ENCODE data around the gene ZNF837. TPM values are rescaled to one million over a fixed set of nuclear protein-coding genes. Genes with fewer than 3 reads are reported as not detected.
"Not testable (repeated sequence)": the region's sequence is repeated elsewhere in the genome, so short reads cannot be mapped to it uniquely, and the experiment has no call there.

Gene ZNF837
- total RNA-seq (2014; rRNA removed; shearing (Covaris generic)), result 4.2 and 5.0 TPM in 2 replicates

- DNase-seq (ENCODE audit: low read depth), result peak; percentile 100
Measured at GRCh38 chr19:58380662-58381459, at the start of gene ZNF837. ZNF837 (minus strand) TSS chr19:58381030; CDS start chr19:58369332, 11,698 bp downstream.

- DNase-seq (ENCODE audit: low read depth), result no peak
Measured at GRCh38 chr19:58429745-58430144, 48.9 kb upstream of the ZNF837 start.

- no peak for DNase-seq (ENCODE audit: low read depth)
Measured at GRCh38 chr19:58428617-58429016, 47.8 kb upstream of the ZNF837 start.

- DNase-seq (ENCODE audit: low read depth), result no peak
Measured at GRCh38 chr19:58417071-58417470, 36.2 kb upstream of the ZNF837 start.

GRCh38 chr19:58416604-58417003 is 35.8 kb upstream of the ZNF837 start:
- no peak for DNase-seq (ENCODE audit: low read depth)

- peak; percentile 58 for DNase-seq (ENCODE audit: low read depth)
Measured at GRCh38 chr19:58409010-58409790, 28.4 kb upstream of the ZNF837 start.

- DNase-seq (ENCODE audit: low read depth), result peak; percentile 97
Measured at GRCh38 chr19:58408152-58409009, 27.6 kb upstream of the ZNF837 start, which contains the start of gene ZNF584. ZNF584 (plus strand) TSS chr19:58408649; CDS start chr19:58409148, 499 bp downstream.

GRCh38 chr19:58407658-58408151 is 26.9 kb upstream of the ZNF837 start:
- peak; percentile 23 for DNase-seq (ENCODE audit: low read depth)

- no peak for DNase-seq (ENCODE audit: low read depth)
Measured at GRCh38 chr19:58406818-58407657, 26.2 kb upstream of the ZNF837 start.

GRCh38 chr19:58403920-58404478 is 23.2 kb upstream of the ZNF837 start:
- not testable (repeated sequence) for DNase-seq (ENCODE audit: low read depth)

GRCh38 chr19:58401840-58402421 is 21.1 kb upstream of the ZNF837 start:
- no peak for DNase-seq (ENCODE audit: low read depth)

GRCh38 chr19:58400916-58401839 is 20.3 kb upstream of the ZNF837 start:
- DNase-seq (ENCODE audit: low read depth), result peak; percentile 100

GRCh38 chr19:58400316-58400915 is 19.6 kb upstream of the ZNF837 start:
- DNase-seq (ENCODE audit: low read depth), result peak; percentile 30

- no peak for DNase-seq (ENCODE audit: low read depth)
Measured at GRCh38 chr19:58399903-58400302, 19.1 kb upstream of the ZNF837 start.

GRCh38 chr19:58398545-58398944 is 17.7 kb upstream of the ZNF837 start:
- DNase-seq (ENCODE audit: low read depth), result no peak

- no peak for DNase-seq (ENCODE audit: low read depth)
Measured at GRCh38 chr19:58398087-58398486, 17.3 kb upstream of the ZNF837 start.

GRCh38 chr19:58397533-58398037 is 16.8 kb upstream of the ZNF837 start:
- peak; percentile 32 for DNase-seq (ENCODE audit: low read depth)

Data from Daoy (cell line).